ENCODE measurements around the gene CCNY.
A peak's percentile ranks its signal among the peaks of the same experiment; 100 is the strongest.
"Not testable (repeated sequence)": the region's sequence is repeated elsewhere in the genome, so short reads cannot be mapped to it uniquely, and the experiment has no call there.

Gene CCNY

DNA sequence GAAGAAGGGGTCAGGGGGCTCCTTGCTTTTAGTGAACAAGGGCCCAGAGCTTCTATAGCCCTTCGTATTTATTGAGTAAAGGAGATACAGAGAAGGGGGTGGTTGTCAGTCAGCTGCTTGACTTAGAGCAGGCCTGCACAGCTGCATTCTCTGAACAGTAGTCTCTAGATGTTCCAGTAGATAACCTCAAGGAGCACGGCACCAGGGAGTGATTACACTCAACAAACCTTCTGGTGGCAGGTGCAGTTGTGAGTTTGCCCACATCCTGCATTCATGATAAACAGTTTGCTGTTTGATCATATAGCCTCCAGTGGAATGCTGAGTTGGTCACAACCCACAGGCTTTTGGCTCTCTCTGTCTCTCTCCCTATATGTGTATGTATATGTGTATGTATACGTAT is 198.8 kb downstream of the CCNY start:
- DNase-seq, result no peak

- DNase-seq, result no peak
These were observed 200.5 kb downstream of the CCNY start for GRCh38 chr10:35536789-35537188.

- DNase-seq, result not testable (repeated sequence)
These were observed 201.6 kb downstream of the CCNY start for GRCh38 chr10:35537925-35538324.

GRCh38 chr10:35540296-35541164 is 204.2 kb downstream of the CCNY start:
- no peak for DNase-seq

GRCh38 chr10:35541720-35542119 is 205.4 kb downstream of the CCNY start:
- no peak for DNase-seq

DNA sequence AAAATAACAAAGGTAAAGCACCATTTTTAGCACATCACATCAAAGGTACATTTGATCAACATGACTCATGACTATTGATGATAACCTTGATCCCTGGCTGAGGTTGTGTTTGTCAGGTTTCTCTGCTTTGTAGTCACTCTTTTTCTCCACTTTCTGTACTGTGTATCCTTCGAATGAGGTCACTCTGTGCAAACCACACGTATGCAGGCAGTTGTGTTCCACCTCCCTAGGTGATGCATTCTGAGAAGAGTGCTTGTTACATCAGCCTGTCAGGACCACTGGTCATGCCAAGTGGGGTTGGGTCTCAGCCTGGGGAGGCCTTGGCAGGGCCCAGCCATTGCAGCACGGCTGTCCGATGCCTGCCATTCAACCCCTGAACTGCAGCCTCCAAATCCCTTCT is 206.0 kb downstream of the CCNY start:
- DNase-seq, result no peak

DNA sequence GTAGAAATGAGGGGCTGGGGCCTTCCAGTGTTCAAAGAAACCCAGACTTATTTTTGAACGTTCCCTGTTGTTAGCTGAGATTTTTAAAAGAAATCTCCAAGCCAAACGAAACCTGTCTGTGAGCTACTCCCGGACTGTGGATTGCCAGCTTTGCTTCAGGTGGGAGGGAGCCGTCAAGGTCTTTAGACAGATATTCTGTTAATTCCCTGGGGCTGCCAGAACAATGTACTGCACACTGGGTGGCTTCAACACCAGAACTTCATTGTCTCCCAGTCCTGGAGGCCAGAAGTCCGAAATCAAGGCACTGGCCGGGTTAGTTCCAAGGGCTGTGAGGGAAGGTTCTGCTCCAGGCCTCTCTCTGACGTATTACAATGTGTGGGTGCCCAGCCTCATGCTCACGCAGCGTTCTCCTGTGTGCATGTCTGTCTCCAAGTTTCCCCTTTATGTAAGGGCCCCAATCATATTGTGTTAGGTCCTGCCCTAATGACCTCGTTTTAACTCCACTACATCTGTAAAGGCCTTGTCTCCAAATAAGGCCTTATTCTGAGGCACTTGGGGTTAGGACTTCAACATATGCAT is 208.9 kb downstream of the CCNY start:
- DNase-seq, result no peak

DNA sequence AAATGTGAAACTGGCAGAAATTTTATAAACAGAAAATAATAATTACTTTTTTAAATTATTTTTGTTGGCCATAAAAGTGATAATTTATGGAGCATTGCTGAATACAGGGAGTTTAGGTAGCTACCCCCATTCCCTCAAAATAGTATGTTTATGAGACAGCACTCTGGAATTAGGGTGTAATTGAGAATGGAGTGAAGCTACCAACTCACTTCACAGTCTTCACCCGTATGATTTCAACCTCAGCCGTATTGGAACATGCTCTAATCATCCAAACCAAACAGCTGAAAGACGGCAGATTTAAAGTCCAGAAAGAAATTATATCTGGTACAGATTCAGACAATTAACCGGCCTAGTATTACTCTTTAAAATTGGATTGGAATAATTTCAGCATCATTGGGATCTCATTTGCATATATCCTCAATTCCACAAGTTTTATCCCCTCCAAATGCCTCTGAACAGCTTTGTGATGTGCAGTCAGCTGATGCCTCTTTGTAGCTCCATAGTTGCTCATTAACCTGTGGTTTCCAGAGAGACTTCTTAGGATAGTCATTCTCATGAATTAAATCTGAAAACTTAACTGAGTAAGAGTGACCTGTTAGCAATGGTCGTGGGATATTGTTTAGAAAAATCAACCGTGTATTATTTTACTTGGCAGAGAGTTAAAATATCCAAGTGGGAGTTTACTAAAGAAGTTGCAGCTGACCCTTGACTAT is 209.7 kb downstream of the CCNY start:
- no peak for DNase-seq

DNA sequence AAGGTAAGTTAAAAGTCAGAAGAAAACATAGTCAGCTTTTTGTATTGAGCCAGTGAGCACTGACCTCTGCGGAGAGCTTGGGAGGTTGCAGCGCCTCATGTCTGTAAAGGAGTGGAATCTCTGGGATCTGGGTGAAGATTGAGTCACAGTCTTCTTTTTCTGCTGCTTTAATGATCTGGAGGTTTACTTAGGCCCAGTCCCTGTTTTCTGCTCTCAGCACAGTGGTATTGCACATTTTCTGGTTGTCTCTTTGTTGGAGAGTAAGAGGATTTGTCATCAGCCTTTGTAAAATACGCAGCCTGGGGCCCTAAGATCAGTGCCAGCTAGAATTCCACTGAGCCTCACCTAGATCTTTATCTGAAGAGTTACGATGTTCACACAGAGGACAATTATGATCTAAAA is 210.5 kb downstream of the CCNY start:
- no peak for DNase-seq

- peak; percentile 9 to 48 for DNase-seq
These were observed 216.5 kb downstream of the CCNY start for GRCh38 chr10:35552650-35553342.

DNA sequence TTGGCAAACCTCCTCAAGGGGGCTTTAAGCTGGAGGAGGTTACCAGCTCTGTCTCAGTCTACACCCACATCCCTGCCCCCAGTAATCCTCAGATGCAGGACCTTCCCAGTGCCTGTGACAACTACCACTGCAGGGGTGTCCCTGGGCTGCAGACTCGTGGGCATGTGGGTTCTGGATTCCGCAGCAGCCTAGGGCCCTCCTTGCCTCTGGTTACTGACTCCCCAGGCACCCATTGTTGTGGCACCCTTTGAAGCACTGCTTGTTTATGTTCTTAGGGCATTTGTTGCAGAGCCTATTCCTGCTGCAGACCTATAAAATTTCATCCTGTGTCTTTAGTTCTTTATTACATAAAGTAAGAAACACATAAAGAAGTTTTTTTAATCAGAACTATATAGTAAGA is 217.7 kb downstream of the CCNY start:
- no peak for DNase-seq

DNA sequence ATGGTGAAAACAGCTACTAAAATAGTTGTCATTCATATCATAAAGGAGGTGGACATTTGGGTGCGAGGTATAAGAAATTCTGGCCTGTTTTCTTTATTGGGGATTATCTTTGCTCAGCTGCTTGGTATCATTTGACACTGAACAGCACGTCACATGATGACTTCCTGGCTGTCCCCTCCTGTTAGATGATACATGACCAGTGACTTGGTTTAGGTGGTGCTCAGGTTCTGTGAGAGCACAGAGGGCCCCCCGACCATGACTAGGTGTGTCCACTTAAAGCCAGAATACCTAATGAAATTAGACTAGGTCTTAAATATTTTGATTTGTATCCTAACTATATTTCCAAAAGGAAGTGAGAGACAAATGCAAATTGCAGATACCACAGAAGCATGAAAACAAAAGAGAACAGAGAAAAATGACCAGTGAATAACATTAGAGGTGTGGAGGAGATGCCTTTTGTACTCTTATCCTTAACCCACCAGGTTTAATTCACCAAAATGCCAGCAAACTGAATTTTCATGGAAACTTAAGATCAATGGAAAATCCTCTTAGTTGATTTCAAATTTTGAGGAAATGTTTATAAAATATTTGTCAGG is 218.2 kb downstream of the CCNY start:
- DNase-seq, result no peak

- DNase-seq, result no peak
These were observed 219.9 kb downstream of the CCNY start for GRCh38 chr10:35555962-35556930.

DNA sequence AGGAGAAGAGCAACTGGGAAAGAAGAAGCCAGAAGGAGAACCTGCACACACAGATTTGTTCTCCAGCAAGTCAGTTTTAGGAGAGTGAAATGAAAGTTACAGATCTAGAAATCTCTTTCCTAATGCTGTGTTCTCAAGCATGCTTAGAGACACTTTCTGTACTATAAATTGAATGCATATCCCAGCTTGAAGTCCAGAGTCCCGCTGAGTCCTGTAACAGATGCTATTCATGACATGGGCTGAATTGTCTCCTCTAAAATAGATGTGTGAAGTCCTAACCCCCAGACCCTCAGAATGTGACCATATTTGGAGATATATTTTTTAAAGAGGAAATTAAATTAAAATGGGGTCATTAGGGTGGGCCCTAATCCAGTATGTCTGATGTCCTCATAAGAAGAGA is 222.0 kb downstream of the CCNY start:
- no peak for DNase-seq

- DNase-seq, result no peak
These were observed 223.1 kb downstream of the CCNY start for GRCh38 chr10:35559416-35559815.

DNA sequence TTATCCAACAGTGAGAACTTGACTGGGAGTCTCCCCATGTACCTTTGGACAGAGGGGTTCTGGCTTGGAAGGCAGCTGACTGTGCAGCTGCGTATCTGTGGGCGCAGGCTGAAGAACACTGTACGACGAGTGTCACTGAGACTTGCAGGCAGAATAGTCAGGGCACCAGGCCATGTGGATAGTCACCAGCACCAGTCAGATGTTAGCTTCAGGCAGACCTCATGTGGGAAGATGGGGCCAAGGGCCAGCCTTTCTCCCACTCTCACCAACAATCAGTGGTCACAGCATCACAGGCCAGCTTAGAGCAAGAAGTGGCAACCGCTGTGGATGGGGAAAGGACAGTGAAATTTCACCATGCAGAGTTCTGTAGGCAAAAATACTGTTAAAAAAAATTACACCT is 225.4 kb downstream of the CCNY start:
- peak in 1 of 2 donors; percentile 50 for DNase-seq

DNA sequence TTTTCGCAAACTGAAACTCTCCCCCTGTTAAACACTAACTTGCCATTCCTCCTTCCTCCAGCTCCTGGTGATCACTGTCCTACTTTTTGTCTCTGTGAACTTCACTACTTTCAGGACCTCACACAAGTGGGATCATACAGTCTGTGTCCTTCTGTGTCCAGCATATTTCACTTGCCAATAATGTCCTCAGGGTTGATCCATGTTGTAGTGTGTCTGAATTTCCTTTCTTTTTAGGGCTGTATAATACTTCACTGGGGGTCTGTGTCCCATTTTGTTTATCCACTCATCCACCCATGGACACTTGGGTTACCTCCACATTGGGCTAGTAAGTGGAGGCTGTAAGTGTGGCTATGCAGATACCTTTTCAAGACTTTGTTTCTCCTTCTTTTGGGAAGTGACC is 226.1 kb downstream of the CCNY start:
- no peak for DNase-seq

DNA sequence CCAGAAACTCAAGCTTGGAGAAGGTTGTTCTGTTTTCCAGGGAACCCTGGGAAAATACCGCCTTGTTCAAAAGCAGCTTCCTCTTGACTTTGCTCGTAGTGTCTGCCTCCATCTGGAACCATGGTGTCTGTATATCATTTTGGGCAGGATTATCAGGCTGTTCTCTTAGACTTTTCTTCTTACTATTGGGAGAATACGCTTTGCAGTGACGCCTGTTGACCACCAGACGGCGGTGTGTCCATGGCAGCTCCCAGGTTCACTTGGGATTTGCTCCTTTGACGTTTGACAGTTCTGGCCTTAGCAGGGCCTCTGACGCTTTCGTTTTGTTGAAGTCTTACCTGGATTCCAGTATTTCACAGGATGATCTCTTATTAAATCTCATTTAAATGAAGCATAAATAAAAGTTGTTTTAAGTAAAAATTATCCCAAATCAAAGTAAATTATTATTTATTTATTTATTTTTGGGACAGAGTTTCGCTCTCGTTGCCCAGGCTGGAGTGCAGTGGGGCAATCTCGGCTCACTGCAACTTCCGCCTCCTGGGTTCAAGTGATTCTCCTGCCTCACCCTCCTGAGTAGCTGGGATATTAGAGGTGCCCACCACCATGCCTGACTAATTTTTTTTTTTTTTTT is 227.1 kb downstream of the CCNY start:
- peak; percentile 35 to 68 for DNase-seq

DNA sequence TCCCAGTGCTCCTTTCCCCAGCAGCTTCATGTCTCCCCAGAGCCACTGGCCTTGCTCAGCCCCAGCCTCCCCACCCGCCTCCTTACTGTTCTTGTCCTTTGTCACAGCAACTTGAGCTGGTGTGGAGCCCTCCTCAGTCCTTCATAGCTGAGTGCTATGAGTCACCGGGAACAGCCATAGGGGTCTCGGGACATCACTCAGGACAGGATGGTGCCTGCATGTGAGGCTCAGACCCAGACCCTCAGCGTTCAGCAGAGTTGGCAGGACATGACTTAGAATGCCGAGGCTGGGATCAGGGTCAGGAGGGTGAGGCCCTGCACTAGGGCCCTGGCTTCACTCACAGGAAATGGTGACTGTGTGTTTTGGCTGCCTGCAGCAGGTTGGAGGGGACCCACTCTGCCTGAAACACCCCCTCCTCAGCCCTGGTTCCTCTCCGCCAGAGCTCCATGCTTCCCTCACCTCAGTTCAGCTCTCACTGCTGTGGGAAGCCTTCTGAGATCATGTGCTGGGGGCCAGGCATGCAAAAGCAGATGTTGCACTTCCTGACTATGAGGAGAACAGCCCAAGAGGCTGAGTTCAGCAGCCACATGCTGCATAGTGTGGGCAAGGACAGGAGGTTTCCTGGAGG is 228.1 kb downstream of the CCNY start:
- peak; percentile 48 to 61 for DNase-seq

- DNase-seq, result no peak
These were observed 229.3 kb downstream of the CCNY start for GRCh38 chr10:35565602-35566081.
